Suprapubic skin (tissue), 4 donors: ENCODE measurements around the gene ACP5. TPM values are rescaled to one million over a fixed set of nuclear protein-coding genes. Genes with fewer than 3 reads are reported as not detected.
"Not testable (repeated sequence)": the region's sequence is repeated elsewhere in the genome, so short reads cannot be mapped to it uniquely, and the experiment has no call there.

Experiments used
- DNase-seq, 2 donors: peaks; one replicate each; pipeline ENCODE4 v3.0.0-alpha.2; 2019; ENCODE audit warnings: low spot score in 2 of 2
- H3K27ac ChIP-seq: fragments of 200-600 bp; sonication (generic); one replicate; pipeline ENCODE4 v1.5.1; 2019
- H3K27me3 ChIP-seq: fragments of 200-600 bp; sonication (generic); one replicate; pipeline ENCODE4 v1.5.1; 2019
- H3K36me3 ChIP-seq: fragments of 200-600 bp; sonication (generic); one replicate; pipeline ENCODE4 v1.5.1; 2019
- H3K4me1 ChIP-seq: fragments of 200-600 bp; sonication (generic); one replicate; pipeline ENCODE4 v1.5.1; 2019
- H3K4me3 ChIP-seq: fragments of 200-600 bp; sonication (generic); one replicate; pipeline ENCODE4 v1.5.1; 2019; ENCODE audit warnings: mild to moderate bottlenecking
- H3K9me3 ChIP-seq: fragments of 200-600 bp; sonication (generic); one replicate; pipeline ENCODE4 v1.5.1; 2019
- CTCF ChIP-seq, 2 donors: fragments of 200-600 bp in 1 of 2; fragments of 450-650 bp in 1 of 2; sonication (generic) in 1 of 2; IDR thresholded peaks; one replicate each; pipeline ENCODE4 v1.5.1; 2016 to 2019; ENCODE audit warnings: antibody characterized with exemption in 2 of 2, mild to moderate bottlenecking in 1 of 2, moderate library complexity in 1 of 2
- EP300 ChIP-seq: sonication (generic); formaldehyde crosslinking; IDR thresholded peaks from one replicate; pipeline ENCODE4 v1.6.1; 2017; ENCODE audit warnings: antibody characterized with exemption
- POLR2A ChIP-seq, 2 donors: fragments of 450-650 bp; IDR thresholded peaks; one replicate each; pipeline ENCODE4 v1.6.1; 2017; ENCODE audit warnings: antibody characterized with exemption in 2 of 2, mild to moderate bottlenecking in 2 of 2, moderate library complexity in 2 of 2
- POLR2AphosphoS5 ChIP-seq, 3 donors: sonication (generic); formaldehyde crosslinking; IDR thresholded peaks; one replicate each; pipeline ENCODE4 v1.6.1; 2017; ENCODE audit warnings: antibody characterized with exemption in 3 of 3
- WGBS: methylation state at CpG from one replicate; pipeline ENCODE4 v1.1.5; 2018; 5-methylcytosine and 5-hydroxymethylcytosine counted together
- total RNA-seq, 4 donors: library from RNA; depleted of rRNA; stranded (reverse); fragments of >200 nt; gene quantifications; one replicate each; pipeline ENCODE4 v1.1.0, GENCODE V29; 2016

The ACP5 gene
- total RNA-seq = 10 to 100 TPM; 18.0 to 40.1 (median 32.8) TPM

DNA sequence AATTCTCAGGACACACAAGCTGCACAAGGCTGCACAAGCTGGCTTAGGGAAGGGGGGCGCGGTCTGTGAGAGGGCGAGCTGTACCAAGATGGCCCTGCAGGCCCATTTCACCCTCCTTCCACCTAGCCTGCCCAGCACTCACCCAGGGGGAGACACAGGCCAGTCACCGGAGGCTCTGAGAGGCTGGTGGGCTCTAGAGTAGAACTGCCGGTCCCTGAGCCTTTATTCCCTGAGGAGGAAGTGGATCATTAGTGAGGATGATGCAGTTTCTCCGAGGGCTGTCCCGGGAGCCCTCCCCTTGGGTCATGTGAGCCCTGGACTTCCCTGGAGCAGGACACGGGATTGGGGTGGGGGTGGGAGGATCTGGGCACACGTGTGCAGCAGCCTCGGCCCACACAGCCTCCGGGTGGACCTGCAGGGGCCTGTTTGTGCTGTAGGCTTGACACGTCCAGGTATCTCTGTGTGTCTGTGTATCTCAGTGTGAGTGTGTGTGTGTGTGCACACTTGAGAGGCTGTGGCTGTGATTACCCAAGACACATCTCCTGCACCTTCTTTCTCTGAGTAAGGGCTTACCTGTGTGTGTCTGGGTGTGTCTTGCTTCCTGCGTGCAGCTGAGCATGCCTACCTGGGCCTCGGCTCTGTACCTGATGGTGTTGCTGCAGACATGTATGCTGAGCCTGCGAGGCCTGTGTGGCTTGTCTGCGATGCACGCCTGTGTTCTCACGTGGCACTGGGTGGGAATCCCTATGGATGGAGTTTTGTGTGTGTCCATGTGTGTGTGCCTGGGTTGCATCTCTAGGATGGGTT is at the start of gene ACP5:
ACP5 (minus strand) TSS at position 195 of the 807 bp plus-strand sequence. CDS start 328 bp downstream, outside the sequence.
- Histone ChIP-seq H3K27ac (peak within 1 kb of the TSS; percentile 65), H3K36me3 (no peaks in the 10 kb centered on the region), H3K27me3 (peaks cover 3% of the 10 kb centered on the region), H3K9me3 (no peaks in the 10 kb centered on the region), H3K4me1 (peaks cover 37% of the 10 kb centered on the region), H3K4me3 (peak within 1 kb of the TSS; percentile 53)
- TF ChIP-seq POLR2AphosphoS5 (IDR thresholded peaks at IDR 0.05) (no peak), CTCF (IDR thresholded peaks at IDR 0.05) (no peak)
- no CpG with 5 or more reads among the region's 18 CpGs for WGBS
- DNase-seq = no peak

DNA sequence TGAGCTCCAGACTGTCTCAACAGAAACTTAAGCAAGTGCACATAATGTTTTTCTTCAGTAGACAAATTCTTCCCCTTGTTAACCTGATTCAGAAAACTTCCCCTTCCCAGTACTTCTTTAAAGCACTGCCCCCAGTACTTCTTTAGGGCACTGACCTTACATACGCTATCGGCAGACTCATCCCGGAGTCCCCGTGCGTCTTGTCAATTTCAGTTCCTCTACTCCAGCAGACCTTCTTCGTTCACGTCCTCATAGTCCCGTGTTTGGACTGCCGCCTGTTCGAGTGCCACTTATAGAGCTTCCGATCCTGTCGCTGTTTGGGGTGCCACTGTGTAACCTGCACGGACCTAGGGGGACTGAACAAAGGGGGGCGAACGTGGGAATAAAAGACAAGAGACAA is 48.8 kb upstream of the ACP5 start:
- no peak overlapping the region for H3K4me3 ChIP-seq
- H3K27ac ChIP-seq = no peak overlapping the region
- 78% methylated on average over 15 of the region's 15 CpGs for WGBS
- H3K9me3 ChIP-seq = no peaks in the 10 kb centered on the region
- H3K27me3 ChIP-seq = no peaks in the 10 kb centered on the region
- no peaks in the 10 kb centered on the region for H3K36me3 ChIP-seq
- TF ChIP-seq POLR2A (IDR thresholded peaks at IDR 0.05) (no peak), CTCF (IDR thresholded peaks at IDR 0.05) (no peak), EP300 (no peak), POLR2AphosphoS5 (IDR thresholded peaks at IDR 0.05) (no peak)
- DNase-seq = no peak
- peaks cover 16% of the 10 kb centered on the region for H3K4me1 ChIP-seq

DNA sequence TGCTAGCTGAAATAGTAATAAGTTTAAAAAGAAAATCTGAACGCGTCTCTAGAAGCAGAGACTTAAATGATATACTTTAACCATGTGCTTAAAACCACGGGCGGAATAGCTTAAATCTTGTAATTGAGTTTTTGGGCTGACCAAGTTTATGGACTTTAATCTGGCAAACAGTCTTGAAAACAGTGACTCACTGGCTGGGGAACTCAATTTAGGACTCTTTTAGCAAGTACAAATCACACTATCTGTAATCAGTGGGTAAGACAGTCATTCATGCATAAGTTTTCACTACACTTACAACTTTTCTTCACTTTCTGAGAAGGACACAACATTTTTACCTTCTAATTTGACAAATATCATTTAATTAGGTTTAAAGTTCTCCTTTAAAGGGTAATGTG is 46.6 kb upstream of the ACP5 start:
- no peak for TF ChIP-seq EP300
- 41% methylated on average over 4 of the region's 4 CpGs for whole genome bisulfite sequencing
- Histone ChIP-seq H3K27me3 (no peaks in the 10 kb centered on the region), H3K27ac (no peak overlapping the region), H3K4me3 (peak overlapping the region; percentile 47), H3K9me3 (no peaks in the 10 kb centered on the region), H3K36me3 (peaks cover 21% of the 10 kb centered on the region), H3K4me1 (peaks cover 16% of the 10 kb centered on the region)
- no peak for DNase-seq

DNA sequence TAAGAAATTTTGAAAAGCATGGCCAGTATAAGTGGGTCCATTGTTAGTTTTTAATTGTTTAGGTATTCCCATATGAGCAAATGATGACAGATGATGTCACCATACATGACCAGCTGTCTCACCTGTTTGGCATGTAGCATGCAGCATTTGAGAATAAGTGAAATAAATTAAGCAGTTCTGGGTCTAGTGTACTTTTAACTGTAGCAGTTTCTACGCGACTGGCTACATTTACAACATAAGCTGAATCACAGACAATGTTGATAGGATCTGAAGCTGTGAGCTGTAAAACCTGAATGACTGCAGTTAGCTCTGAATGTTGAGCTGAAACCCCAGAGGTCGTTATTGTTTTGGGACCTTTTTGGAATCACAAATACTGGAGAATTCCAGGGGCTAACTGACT is 45.0 kb upstream of the ACP5 start:
- not testable (repeated sequence) for DNase-seq, H3K4me3 ChIP-seq, H3K27me3 ChIP-seq, H3K27ac ChIP-seq
- WGBS = 40% methylated on average over 3 of the region's 3 CpGs
- Histone ChIP-seq H3K9me3 (peaks cover 11% of the 10 kb centered on the region), H3K36me3 (peaks cover 35% of the 10 kb centered on the region), H3K4me1 (peaks cover 16% of the 10 kb centered on the region)

- DNase-seq = no peak
- Histone ChIP-seq H3K27ac (no peak overlapping the region), H3K27me3 (no peaks in the 10 kb centered on the region), H3K4me1 (peaks cover 16% of the 10 kb centered on the region), H3K36me3 (peaks cover 53% of the 10 kb centered on the region), H3K4me3 (no peak overlapping the region), H3K9me3 (peaks cover 18% of the 10 kb centered on the region)
- WGBS = 98% methylated on average over 4 of the region's 4 CpGs
- TF ChIP-seq POLR2A (IDR thresholded peaks at IDR 0.05) (no peak), POLR2AphosphoS5 (IDR thresholded peaks at IDR 0.05) (no peak), CTCF (IDR thresholded peaks at IDR 0.05) (no peak)
Measured at GRCh38 chr19:11620553-11620952, 43.1 kb upstream of the ACP5 start.

GRCh38 chr19:11617180-11618062 is 40.0 kb upstream of the ACP5 start:
- no peak for DNase-seq

More at GRCh38 chr19:11617180-11618062, 40.0 kb upstream of the ACP5 start:
- Histone ChIP-seq H3K27ac (no peak overlapping the region), H3K9me3 (peaks cover 18% of the 10 kb centered on the region), H3K36me3 (peaks cover 63% of the 10 kb centered on the region), H3K4me3 (no peak overlapping the region), H3K4me1 (no peaks in the 10 kb centered on the region), H3K27me3 (no peaks in the 10 kb centered on the region)
- WGBS = 97% methylated on average over 19 of the region's 19 CpGs
- TF ChIP-seq POLR2AphosphoS5 (IDR thresholded peaks at IDR 0.05) (no peak), EP300 (no peak), POLR2A (IDR thresholded peaks at IDR 0.05) (no peak), CTCF (IDR thresholded peaks at IDR 0.05) (no peak)
